B cell (primary cell): ENCODE results near the gene FTL. TPM values are rescaled to one million over a fixed set of nuclear protein-coding genes. Genes with fewer than 3 reads are reported as not detected.

Experiments used
- ATAC-seq: fragments of 200-7000 bp; cut with Tn5 transposase; one replicate; pipeline ENCODE4 v1.10.0; 2021; ENCODE audit warnings: low read depth, mild to moderate bottlenecking, moderate number of reproducible peaks, moderate library complexity
- CTCF ChIA-PET: fragments of 350-600 bp; sonication (Branson Sonifier 250); formaldehyde crosslinking; loops from one replicate; lab custom pipeline; 2021; ENCODE audit warnings: antibody characterized with exemption, inconsistent platforms; lab: Charles Lee
- POLR2A ChIA-PET: fragments of 350-600 bp; sonication (Branson Sonifier 250); formaldehyde crosslinking; loops from one replicate; lab custom pipeline; 2021; ENCODE audit warnings: antibody characterized with exemption; lab: Charles Lee
- DNase-seq: peaks from one replicate; pipeline ENCODE4 v3.0.0; 2013
- H2AFZ ChIP-seq: 2 replicates; pipeline ENCODE4 v1.6.1; 2012; ENCODE audit warnings: mild to moderate bottlenecking, low read depth, low read length; ENCODE audit not compliant: insufficient read depth, poor library complexity, severe bottlenecking
- H3K27ac ChIP-seq, 2 donors: 1 replicate in 1 of 2; 2 replicates in 1 of 2; pipeline ENCODE4 v1.5.1; 2012 to 2013; ENCODE audit warnings: low read length in 2 of 2, mild to moderate bottlenecking in 2 of 2, moderate library complexity in 1 of 2
- H3K27me3 ChIP-seq, 4 experiments: fragments of 200-600 bp in 1 of 4; sonication (generic) in 1 of 4; replicated peaks in 1 of 4; 1 replicate in 2 of 4; 2 replicates in 2 of 4; pipeline versions ENCODE4 v1.6.1 to v1.7.0; 2013 to 2016; ENCODE audit warnings: low read length in 3 of 4, mild to moderate bottlenecking in 2 of 4, mixed read lengths in 1 of 4, moderate library complexity in 1 of 4; ENCODE audit not compliant: insufficient read depth in 4 of 4, control insufficient read depth in 3 of 4; ENCODE audit errors: control extremely low read depth in 1 of 4
- H3K36me3 ChIP-seq, 2 experiments: replicated peaks in 1 of 2; 1 replicate in 1 of 2; 2 replicates in 1 of 2; pipeline versions ENCODE4 v1.6.1 to v1.7.1; 2013; ENCODE audit warnings: low read length in 1 of 2; ENCODE audit not compliant: insufficient read depth in 2 of 2, control insufficient read depth in 1 of 2; ENCODE audit errors: control extremely low read depth in 1 of 2, extremely low read depth in 1 of 2
- H3K4me1 ChIP-seq, 2 donors: fragments of 200-600 bp in 1 of 2; sonication (generic) in 1 of 2; 1 replicate in 1 of 2; 2 replicates in 1 of 2; pipeline versions ENCODE4 v1.5.1 to v1.6.1; 2013 to 2017; ENCODE audit warnings: low read length in 2 of 2; ENCODE audit not compliant: control insufficient read depth in 2 of 2, insufficient read depth in 2 of 2
- H3K4me2 ChIP-seq: replicated peaks from 2 replicates; pipeline ENCODE3; 2012; ENCODE audit warnings: mild to moderate bottlenecking, low read depth, low read length; ENCODE audit not compliant: poor library complexity, severe bottlenecking
- H3K4me3 ChIP-seq, 5 experiments: fragments of 200-600 bp in 1 of 5; sonication (generic) in 1 of 5; 1 replicate in 3 of 5; 2 replicates in 2 of 5; pipeline versions ENCODE4 v1.5.1 to v1.7.0; 2011 to 2016; ENCODE audit warnings: low read length in 4 of 5, mild to moderate bottlenecking in 4 of 5, low read depth in 2 of 5, control low read depth in 1 of 5, moderate library complexity in 1 of 5; ENCODE audit not compliant: insufficient read depth in 1 of 5; ENCODE audit errors: control extremely low read depth in 1 of 5, extremely low read depth in 1 of 5
- H3K79me2 ChIP-seq: fragments of 200-600 bp; sonication (generic); one replicate; pipeline ENCODE4 v1.6.0; 2016; ENCODE audit warnings: low read length; ENCODE audit not compliant: control insufficient read depth, insufficient read depth
- H3K9ac ChIP-seq: fragments of 200-600 bp; sonication (generic); 2 replicates; pipeline ENCODE4 v1.6.1; 2017; ENCODE audit warnings: mild to moderate bottlenecking, low read length, moderate library complexity
- H3K9me3 ChIP-seq, 3 donors: one replicate each; pipeline versions ENCODE4 v1.6.1 to v1.7.1; 2013; ENCODE audit warnings: low read length in 2 of 3; ENCODE audit not compliant: control insufficient read depth in 2 of 3, insufficient read depth in 1 of 3; ENCODE audit errors: control extremely low read depth in 1 of 3
- H4K20me1 ChIP-seq: 2 replicates; pipeline ENCODE4 v1.6.0; 2012; ENCODE audit warnings: mild to moderate bottlenecking, low read length; ENCODE audit not compliant: insufficient read depth, control insufficient read depth, poor library complexity, severe bottlenecking
- H3K27ac Mint-ChIP-seq: one replicate; pipeline ENCODE4 v1.8.0; 2021; ENCODE audit warnings: mixed read lengths
- H3K27me3 Mint-ChIP-seq: one replicate; pipeline ENCODE4 v1.8.0; 2021; ENCODE audit warnings: mixed read lengths
- H3K4me1 Mint-ChIP-seq: one replicate; pipeline ENCODE4 v1.8.0; 2021; ENCODE audit warnings: mixed read lengths
- H3K4me3 Mint-ChIP-seq: one replicate; pipeline ENCODE4 v1.8.0; 2021; ENCODE audit warnings: mixed read lengths
- H3K9me3 Mint-ChIP-seq: one replicate; pipeline ENCODE4 v1.8.0; 2022; ENCODE audit warnings: mixed read lengths; ENCODE audit not compliant: insufficient read depth
- CTCF ChIP-seq: fragments of 200-600 bp; IDR thresholded peaks from one replicate; pipeline ENCODE4 v1.8.0; 2022; ENCODE audit warnings: antibody characterized with exemption, mild to moderate bottlenecking
- EZH2 ChIP-seq: IDR thresholded peaks from 2 replicates; pipeline ENCODE4 v1.6.1; 2012; ENCODE audit warnings: borderline replicate concordance, low read depth, mild to moderate bottlenecking, moderate library complexity, low read length; ENCODE audit not compliant: insufficient read depth, poor library complexity, severe bottlenecking
- WGBS: methylation state at CpG from one replicate; pipeline ENCODE4 v1.1.5; 2013; ENCODE audit warnings: missing lambda C conversion rate; ENCODE audit not compliant: insufficient coverage; 5-methylcytosine and 5-hydroxymethylcytosine counted together
- intact Hi-C: fragments of 100-400 bp; cut with micrococcal nuclease; formaldehyde crosslinking; loops from one replicate; pipeline ENCODE4 v1.10.0; 2022
- polyA plus RNA-seq: library from polyadenylated mRNA; depleted of rRNA; stranded (reverse); fragments of >200 nt; gene quantifications from 2 replicates; pipeline ENCODE4 v1.2.3, GENCODE V29; 2012
- total RNA-seq, 2 donors: library from RNA; stranded (reverse); fragments of 120-200 nt in 1 of 2; gene quantifications; 1 replicate in 1 of 2; 2 replicates in 1 of 2; pipeline versions ENCODE4 v1.2.3 to v1.2.4, GENCODE V29; 2013 to 2022

The FTL gene
- total and polyA plus RNA-seq, 2 donors (not counting 1 experiment from before 2014, with no cell fraction given) = 832 to 937 TPM

- H3K27ac Mint-ChIP-seq = no peak overlapping the region
- Histone ChIP-seq H3K27ac (no peak overlapping the region), H3K9me3 (no peaks in the 10 kb centered on the region), H3K27me3 (no peaks in the 10 kb centered on the region), H3K4me3 (no peak overlapping the region), H3K9ac (no peak overlapping the region), H4K20me1 (peaks cover 6% of the 10 kb centered on the region), H3K4me1 (peaks cover 15 to 27% of the 10 kb centered on the region in 2 donors), H2AFZ (no peak overlapping the region), H3K79me2 (peaks cover 48% of the 10 kb centered on the region), H3K4me2 (peak overlapping the region; percentile 1), H3K36me3 (peaks cover 0 to 7% of the 10 kb centered on the region in 2 experiments)
- no peaks in the 10 kb centered on the region for H3K9me3 Mint-ChIP-seq
- ChIA-PET POLR2A (no interaction called here), CTCF (interaction anchor here (1.6 to 3.4 kb wide), 2 partner anchors 20 to 25 kb away, joined by 4 to 17 read pairs; no protein-coding TSS in a partner anchor)
- intact Hi-C loops = loop anchor here (10.0 kb wide), 1 partner anchor 124 kb away; the partner anchor contains the start of genes C19orf73, LIN7B and PPFIA3
- no peak for DNase-seq
- H3K4me1 Mint-ChIP-seq = peaks cover 39% of the 10 kb centered on the region
- 98% methylated on average over 18 of the region's 22 CpGs for WGBS
- H3K4me3 Mint-ChIP-seq = peak overlapping the region; percentile 26
- no peaks in the 10 kb centered on the region for H3K27me3 Mint-ChIP-seq
- TF ChIP-seq EZH2 (no peak), CTCF (no peak)
- ATAC-seq = no peak
These were observed 26.0 kb downstream of the FTL start for GRCh38 chr19:48991011-48991609.
